ENCODE measurements around the gene GPR179.

DNA sequence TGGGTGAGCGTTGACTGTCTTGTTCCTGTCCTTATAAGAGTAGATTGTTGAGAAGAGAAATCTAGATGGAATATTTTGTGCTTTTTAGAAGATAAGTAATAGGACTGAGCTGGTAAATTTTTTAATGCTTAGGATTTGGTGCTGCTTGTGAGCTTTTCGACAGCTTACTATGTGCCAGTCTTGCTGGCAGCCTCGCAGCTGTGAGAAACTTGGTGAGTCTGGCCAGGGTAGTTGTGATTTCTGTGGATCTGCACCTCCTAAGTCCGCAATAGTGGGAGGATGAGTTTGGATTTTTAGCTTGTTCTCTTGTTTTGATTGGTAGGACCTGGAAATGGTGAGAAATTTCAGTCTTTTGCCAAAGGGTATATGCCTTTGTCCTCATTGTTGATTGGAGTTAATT is 11.5 kb upstream of the GPR179 start:
- no peak for TF ChIP-seq TCF7L2 (IDR thresholded peaks at IDR 0.05; ENCODE audit: low read depth, low read length)
- TF ChIP-seq, protein P1, sequence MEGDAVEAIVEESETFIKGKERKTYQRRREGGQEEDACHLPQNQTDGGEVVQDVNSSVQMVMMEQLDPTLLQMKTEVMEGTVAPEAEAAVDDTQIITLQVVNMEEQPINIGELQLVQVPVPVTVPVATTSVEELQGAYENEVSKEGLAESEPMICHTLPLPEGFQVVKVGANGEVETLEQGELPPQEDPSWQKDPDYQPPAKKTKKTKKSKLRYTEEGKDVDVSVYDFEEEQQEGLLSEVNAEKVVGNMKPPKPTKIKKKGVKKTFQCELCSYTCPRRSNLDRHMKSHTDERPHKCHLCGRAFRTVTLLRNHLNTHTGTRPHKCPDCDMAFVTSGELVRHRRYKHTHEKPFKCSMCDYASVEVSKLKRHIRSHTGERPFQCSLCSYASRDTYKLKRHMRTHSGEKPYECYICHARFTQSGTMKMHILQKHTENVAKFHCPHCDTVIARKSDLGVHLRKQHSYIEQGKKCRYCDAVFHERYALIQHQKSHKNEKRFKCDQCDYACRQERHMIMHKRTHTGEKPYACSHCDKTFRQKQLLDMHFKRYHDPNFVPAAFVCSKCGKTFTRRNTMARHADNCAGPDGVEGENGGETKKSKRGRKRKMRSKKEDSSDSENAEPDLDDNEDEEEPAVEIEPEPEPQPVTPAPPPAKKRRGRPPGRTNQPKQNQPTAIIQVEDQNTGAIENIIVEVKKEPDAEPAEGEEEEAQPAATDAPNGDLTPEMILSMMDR (IDR thresholded peaks at IDR 0.05), result no peak
